Measurements from ENCODE around the gene HNRNPLL. TPM values are rescaled to one million over a fixed set of nuclear protein-coding genes. Genes with fewer than 3 reads are reported as not detected.
"Not testable (repeated sequence)": the region's sequence is repeated elsewhere in the genome, so short reads cannot be mapped to it uniquely, and the experiment has no call there.

The HNRNPLL gene
- polyA plus RNA-seq, 1 experiment = 78.5 TPM

- no peak overlapping the region for H3K4me3 ChIP-seq (ENCODE audit: low read depth, low read length)
- DNase-seq (ENCODE audit: low read depth, low spot score) = no peak
- no peak overlapping the region for H3K27ac ChIP-seq (ENCODE audit: low read depth, low read length)
- TF ChIP-seq CTCF (IDR thresholded peaks at IDR 0.05; ENCODE audit: low read depth, low read length) = no peak
- ChIA-PET POLR2A (no interaction called here), CTCF (no interaction called here)
- H3K9me3 ChIP-seq (ENCODE audit: control insufficient read depth, insufficient read depth, low read length) = peaks cover 5% of the 10 kb centered on the region
- no peaks in the 10 kb centered on the region for H3K27me3 ChIP-seq (ENCODE audit: control insufficient read depth, insufficient read depth, low read length)
Observed at GRCh38 chr2:38648107-38648761, 45.5 kb upstream of the HNRNPLL start.

GRCh38 chr2:38643683-38644511 is 41.2 kb upstream of the HNRNPLL start:
- peaks cover 11% of the 10 kb centered on the region for H3K9me3 ChIP-seq (ENCODE audit: control insufficient read depth, insufficient read depth, low read length)
- not testable (repeated sequence) for DNase-seq (ENCODE audit: low read depth, low spot score); H3K27me3 ChIP-seq (ENCODE audit: control insufficient read depth, insufficient read depth, low read length); H3K27ac ChIP-seq (ENCODE audit: low read depth, low read length); H3K4me3 ChIP-seq (ENCODE audit: low read depth, low read length)
- POLR2A ChIA-PET = interaction anchor here (0.6 kb wide), 1 partner anchor 9 kb away, joined by 4 read pairs; no protein-coding TSS in a partner anchor
- CTCF ChIA-PET = interaction anchor here (0.6 to 0.7 kb wide), 2 partner anchors 75 to 81 kb away, joined by 3 to 5 read pairs; no protein-coding TSS in a partner anchor

- no peak overlapping the region for H3K27ac ChIP-seq (ENCODE audit: low read depth, low read length)
- H3K27me3 ChIP-seq (ENCODE audit: control insufficient read depth, insufficient read depth, low read length) = peaks cover under 1% of the 10 kb centered on the region
- TF ChIP-seq CTCF (IDR thresholded peaks at IDR 0.05; ENCODE audit: low read depth, low read length) = no peak
- H3K4me3 ChIP-seq (ENCODE audit: low read depth, low read length) = no peak overlapping the region
- POLR2A ChIA-PET = no interaction called here
- CTCF ChIA-PET = interaction anchor here (0.7 kb wide), 1 partner anchor 81 kb away, joined by 3 read pairs; no protein-coding TSS in a partner anchor
- DNase-seq (ENCODE audit: low read depth, low spot score) = no peak
- H3K9me3 ChIP-seq (ENCODE audit: control insufficient read depth, insufficient read depth, low read length) = peaks cover 8% of the 10 kb centered on the region
Observed at GRCh38 chr2:38643021-38643671, 40.4 kb upstream of the HNRNPLL start.

- H3K9me3 ChIP-seq (ENCODE audit: control insufficient read depth, insufficient read depth, low read length); H3K4me3 ChIP-seq (ENCODE audit: low read depth, low read length); CTCF ChIA-PET; DNase-seq (ENCODE audit: low read depth, low spot score); H3K27ac ChIP-seq (ENCODE audit: low read depth, low read length); POLR2A ChIA-PET; H3K27me3 ChIP-seq (ENCODE audit: control insufficient read depth, insufficient read depth, low read length): not testable (repeated sequence)
Observed at GRCh38 chr2:38642373-38643017, 39.8 kb upstream of the HNRNPLL start.

- Histone ChIP-seq H3K9me3 (ENCODE audit: control insufficient read depth, insufficient read depth, low read length) (no peaks in the 10 kb centered on the region), H3K4me3 (ENCODE audit: low read depth, low read length) (no peak overlapping the region), H3K27me3 (ENCODE audit: control insufficient read depth, insufficient read depth, low read length) (peaks cover 5% of the 10 kb centered on the region), H3K27ac (ENCODE audit: low read depth, low read length) (no peak overlapping the region)
- no peak for DNase-seq (ENCODE audit: low read depth, low spot score)
- no peak for TF ChIP-seq CTCF (IDR thresholded peaks at IDR 0.05; ENCODE audit: low read depth, low read length)
- POLR2A ChIA-PET = no interaction called here
- CTCF ChIA-PET = no interaction called here
Observed at GRCh38 chr2:38636069-38636468, 33.3 kb upstream of the HNRNPLL start.

Data from AG04450 (cell line).